Heart left ventricle (tissue), 16 donors: ENCODE measurements around the gene RETN. TPM values are rescaled to one million over a fixed set of nuclear protein-coding genes. Genes with fewer than 3 reads are reported as not detected.

Source experiments
- ATAC-seq, 4 donors: fragments of 200-7000 bp; cut with Tn5 transposase; one replicate each; pipeline ENCODE4 v1.9.1; 2020 to 2022; ENCODE audit warnings: moderate library complexity in 4 of 4, mild to moderate bottlenecking in 3 of 4, moderate number of reproducible peaks in 1 of 4
- DNase-seq, 5 donors: peaks; one replicate each; pipeline ENCODE4 v3.0.0-alpha.2; 2020
- H3K27ac ChIP-seq, 12 donors: fragments of 200-600 bp; sonication (generic) in 4 of 12; one replicate each; pipeline versions ENCODE4 v1.5.0 to v1.8.0; 2016 to 2022; ENCODE audit warnings: mild to moderate bottlenecking in 2 of 12
- H3K27me3 ChIP-seq, 9 donors: fragments of 200-600 bp; sonication (generic) in 2 of 9; one replicate each; pipeline versions ENCODE4 v1.5.1 to v1.8.0; 2016 to 2022; ENCODE audit warnings: mild to moderate bottlenecking in 3 of 9
- H3K36me3 ChIP-seq, 9 donors: fragments of 200-600 bp; sonication (generic) in 2 of 9; one replicate each; pipeline versions ENCODE4 v1.5.0 to v1.8.0; 2018 to 2022; ENCODE audit warnings: mild to moderate bottlenecking in 2 of 9
- H3K4me1 ChIP-seq, 12 donors: fragments of 200-600 bp; sonication (generic) in 4 of 12; one replicate each; pipeline versions ENCODE4 v1.5.0 to v1.8.0; 2016 to 2022; ENCODE audit warnings: mild to moderate bottlenecking in 3 of 12
- H3K4me3 ChIP-seq, 12 donors: fragments of 200-600 bp; sonication (generic) in 4 of 12; one replicate each; pipeline versions ENCODE4 v1.5.0 to v1.8.0; 2017 to 2022; ENCODE audit warnings: mild to moderate bottlenecking in 9 of 12, moderate library complexity in 4 of 12
- H3K9me3 ChIP-seq, 12 donors: fragments of 200-600 bp; sonication (generic) in 4 of 12; one replicate each; pipeline versions ENCODE4 v1.5.0 to v1.8.0; 2016 to 2022; ENCODE audit warnings: mild to moderate bottlenecking in 1 of 12
- CTCF ChIP-seq, 12 donors: fragments of 200-600 bp; sonication (generic) in 4 of 12; IDR thresholded peaks; one replicate each; pipeline versions ENCODE4 v1.5.0 to v1.8.0; 2018 to 2022; ENCODE audit warnings: antibody characterized with exemption in 12 of 12, mild to moderate bottlenecking in 5 of 12
- POLR2A ChIP-seq, 2 donors: fragments of 450-650 bp; IDR thresholded peaks; one replicate each; pipeline ENCODE4 v1.6.1; 2017; ENCODE audit warnings: antibody characterized with exemption in 2 of 2, mild to moderate bottlenecking in 2 of 2, moderate library complexity in 2 of 2
- WGBS, 4 donors: extraction: QIAGEN DNeasy Blood & Tissue Kit in 2 of 4; methylation state at CpG; one replicate each; pipeline versions ENCODE4 v1.1.5 to v1.1.7; 2013 to 2018; 5-methylcytosine and 5-hydroxymethylcytosine counted together
- intact Hi-C, 10 donors: fragments of 100-400 bp; cut with DNase I; formaldehyde crosslinking; loops; one replicate each; pipeline versions ENCODE4 v1.11.1 to v1.14.2; 2022
- polyA plus RNA-seq, 2 donors: library from polyadenylated mRNA; stranded (reverse); fragments of 200-250 nt; gene quantifications; one replicate each; pipeline ENCODE4 v1.2.3, GENCODE V29; 2013
- total RNA-seq, 9 donors: library from RNA; depleted of rRNA in 2 of 9; stranded (reverse); fragments of >200 nt in 2 of 9; fragmentation: NEBNext Ultra II Directional in 3 of 9; extraction: Animal tissue kit (Norgen Biotek cat#: 25700) in 3 of 9; gene quantifications; one replicate each; pipeline versions ENCODE4 v1.1.0 to v1.2.4, GENCODE V29; 2016 to 2023
- donor health status: ischemic (EF 13 %, LVEDD 7.1; RV severe dilation, severe dysfunction).
- donor health status: healthy with polysubstance abuse.
- donor health status: DM: no; HTN: yes; CAD: no.
- donor health status: DM: no; HTN: no; CAD: no.
- donor health status: ischemic (EF 25% LVEDD 6.9; RV normal size, moderate dysfunction).
- donor health status: ischemic (EF 25% LVEDD 5.7; RV mildly dilated, moderate dysfunction).
- donor health status: healthy.
- donor health status: DM: yes; HTN: yes; CAD: no.
- donor health status: ischemic (EF 35%, LVEDD 5.7; RV mildly dilated, moderate dysfunction).
- donor health status: nonischemic (EF 11% LVEDD 7.7; RV severe dilation, severe dysfunction).
- donor health status: DM: yes; HTN: yes; CAD: no.
- donor health status: PGD.
- donor health status: ischemic (EF 29% LVEDD 5.4; RV normal size, mild dysfunction).
- donor health status: nonischemic (EF 23%, LVEDD 6.1; RV moderate dilation, normal function).

Gene RETN
- total and polyA plus RNA-seq, 11 donors, result 2.6 to 9.2 (median 4.8) TPM; not detected in 8

- 61 to 65% (median 63%) methylated on average over 14 to 15 of the region's 15 CpGs for WGBS, 4 donors
- TF ChIP-seq POLR2A (IDR thresholded peaks at IDR 0.05) (no peak), CTCF (IDR thresholded peaks at IDR 0.05) (no peak)
Measured at GRCh38 chr19:7648265-7649014, 20.4 kb upstream of the RETN start.

GRCh38 chr19:7650148-7650547 lies 18.7 kb upstream of the RETN start:
- intact Hi-C loops, result loop anchor here in 7 of 10 donors (5.0 to 10.0 kb wide), 6 partner anchors 145 to 602 kb away; partner anchors contain the start of gene MAP2K7 (in 1 of the 7)
- no peak overlapping the region for H3K27ac ChIP-seq
- DNase-seq (no peak), ATAC-seq (no peak)
- peaks cover 0 to 15% (median 0%) of the 10 kb centered on the region in 9 donors for H3K27me3 ChIP-seq
- peaks cover 0 to 11% (median 0%) of the 10 kb centered on the region in 12 donors for H3K4me1 ChIP-seq
- WGBS, 4 donors, result 27 to 57% (median 37%) methylated on average over 2 of the region's 2 CpGs
- no peak for TF ChIP-seq POLR2A (IDR thresholded peaks at IDR 0.05)
- no peak for TF ChIP-seq CTCF (IDR thresholded peaks at IDR 0.05)
- no peaks in the 10 kb centered on the region for H3K9me3 ChIP-seq
- no peak overlapping the region for H3K4me3 ChIP-seq
- H3K36me3 ChIP-seq, result peaks cover 0 to 11% (median 0%) of the 10 kb centered on the region in 9 donors

More at GRCh38 chr19:7648265-7649014, 20.4 kb upstream of the RETN start:
- Histone ChIP-seq H3K27ac (no peak overlapping the region), H3K27me3 (peaks cover 0 to 15% (median 0%) of the 10 kb centered on the region in 9 donors), H3K36me3 (peaks cover 0 to 11% (median 0%) of the 10 kb centered on the region in 9 donors), H3K4me1 (peaks cover 0 to 19% (median 0%) of the 10 kb centered on the region in 12 donors), H3K9me3 (no peaks in the 10 kb centered on the region), H3K4me3 (no peak overlapping the region)
- ATAC-seq (peak in 2 of 4 donors; percentile 32 to 41), DNase-seq (no peak)
- intact Hi-C loops, result no loop called here

- peaks cover 0 to 18% (median 0%) of the 10 kb centered on the region in 12 donors for H3K4me1 ChIP-seq
- TF ChIP-seq CTCF (IDR thresholded peaks at IDR 0.05) (peak; percentile 96 to 99 (median 98)), POLR2A (IDR thresholded peaks at IDR 0.05) (no peak)
- peak overlapping the region in 2 of 12 donors; percentile 23 to 51 for H3K27ac ChIP-seq
- 4 to 7% (median 5%) methylated on average over 28 of the region's 28 CpGs for WGBS, 4 donors
- H3K27me3 ChIP-seq, result peaks cover 0 to 6% (median 0%) of the 10 kb centered on the region in 9 donors
- H3K36me3 ChIP-seq, result peaks cover 0 to 2% (median 0%) of the 10 kb centered on the region in 9 donors
- H3K9me3 ChIP-seq, result no peaks in the 10 kb centered on the region
- DNase-seq (peak; percentile 74 to 92 (median 80)), ATAC-seq (peak; percentile 58 to 88 (median 82))
- intact Hi-C loops, result loop anchor here in 8 of 10 donors (1.0 to 10.0 kb wide), 9 partner anchors 27 to 600 kb away; partner anchors contain the start of genes TRAPPC5 (in 3 of the 8) and MAP2K7 (in 1 of the 8)
- H3K4me3 ChIP-seq, result peak overlapping the region in 9 of 12 donors; percentile 16 to 42 (median 25)
Measured at GRCh38 chr19:7652061-7652641, 16.7 kb upstream of the RETN start.

- WGBS, 4 donors, result 60 to 72% (median 64%) methylated on average over 8 of the region's 8 CpGs
- Histone ChIP-seq H3K27ac (no peak overlapping the region), H3K4me3 (no peak overlapping the region), H3K27me3 (peaks cover 0 to 6% (median 0%) of the 10 kb centered on the region in 9 donors), H3K36me3 (no peaks in the 10 kb centered on the region), H3K4me1 (peaks cover 0 to 33% (median 0%) of the 10 kb centered on the region in 12 donors), H3K9me3 (no peaks in the 10 kb centered on the region)
- intact Hi-C loops, result loop anchor here in 7 of 10 donors (5.0 to 10.0 kb wide), 6 partner anchors 140 to 598 kb away; partner anchors contain the start of gene MAP2K7 (in 1 of the 7)
- no peak for ATAC-seq
- TF ChIP-seq POLR2A (IDR thresholded peaks at IDR 0.05) (no peak), CTCF (IDR thresholded peaks at IDR 0.05) (no peak)
- no peak for DNase-seq
Measured at GRCh38 chr19:7654401-7654800, 14.4 kb upstream of the RETN start.
